Suprapubic skin (tissue), 3 donors: ENCODE measurements around the gene AGT.

Experiments used
- CTCF ChIP-seq, 2 donors: fragments of 200-600 bp in 1 of 2; fragments of 450-650 bp in 1 of 2; sonication (generic) in 1 of 2; IDR thresholded peaks; one replicate each; pipeline ENCODE4 v1.5.1; 2016 to 2019; ENCODE audit warnings: antibody characterized with exemption in 2 of 2, mild to moderate bottlenecking in 1 of 2, moderate library complexity in 1 of 2
- EP300 ChIP-seq: sonication (generic); formaldehyde crosslinking; IDR thresholded peaks from one replicate; pipeline ENCODE4 v1.6.1; 2017; ENCODE audit warnings: antibody characterized with exemption
- POLR2A ChIP-seq, 2 donors: fragments of 450-650 bp; IDR thresholded peaks; one replicate each; pipeline ENCODE4 v1.6.1; 2017; ENCODE audit warnings: antibody characterized with exemption in 2 of 2, mild to moderate bottlenecking in 2 of 2, moderate library complexity in 2 of 2

GRCh38 chr1:230739564-230740290 lies 25.8 kb upstream of the AGT start:
- TF ChIP-seq CTCF (IDR thresholded peaks at IDR 0.05) (no peak), EP300 (no peak), POLR2A (IDR thresholded peaks at IDR 0.05) (no peak)
